ENCODE data around the gene NKTR.
A peak's percentile ranks its signal among the peaks of the same experiment; 100 is the strongest.

Gene NKTR

GRCh38 chr3:42658771-42659390 is 58.4 kb downstream of the NKTR start:
- H3K36me3 ChIP-seq = peaks cover 10 to 64% (median 28%) of the 10 kb centered on the region in 3 donors
- no peak for TF ChIP-seq CTCF (IDR thresholded peaks at IDR 0.05)
- no peaks in the 10 kb centered on the region for H3K9me3 ChIP-seq
- intact Hi-C loops (cut with DNase I; ENCODE audit: low total_unique reads) = no loop called here
- peaks cover 0 to 49% (median 41%) of the 10 kb centered on the region in 4 donors for H3K4me1 ChIP-seq
- no peak overlapping the region for H3K4me3 ChIP-seq
- peak overlapping the region; percentile 95 to 99 for H3K27ac ChIP-seq
- peak in 1 of 2 donors; percentile 67 for DNase-seq
- no peaks in the 10 kb centered on the region for H3K27me3 ChIP-seq

GRCh38 chr3:42659451-42660130 is 59.1 kb downstream of the NKTR start:
- TF ChIP-seq CTCF (IDR thresholded peaks at IDR 0.05) = no peak
- Histone ChIP-seq H3K27ac (peak overlapping the region; percentile 95 to 99), H3K4me1 (peaks cover 0 to 49% (median 41%) of the 10 kb centered on the region in 4 donors), H3K36me3 (peaks cover 10 to 71% (median 28%) of the 10 kb centered on the region in 3 donors), H3K27me3 (no peaks in the 10 kb centered on the region), H3K9me3 (no peaks in the 10 kb centered on the region), H3K4me3 (no peak overlapping the region)
- peak in 1 of 2 donors; percentile 65 for DNase-seq
- intact Hi-C loops (cut with DNase I; ENCODE audit: low total_unique reads) = no loop called here

GRCh38 chr3:42660131-42660715 is 59.7 kb downstream of the NKTR start:
- intact Hi-C loops (cut with DNase I; ENCODE audit: low total_unique reads) = no loop called here
- DNase-seq = peak in 1 of 2 donors; percentile 70
- Histone ChIP-seq H3K36me3 (peaks cover 10 to 72% (median 28%) of the 10 kb centered on the region in 3 donors), H3K27me3 (no peaks in the 10 kb centered on the region), H3K9me3 (no peaks in the 10 kb centered on the region), H3K27ac (peak overlapping the region; percentile 95 to 99), H3K4me1 (peaks cover 0 to 47% (median 39%) of the 10 kb centered on the region in 4 donors), H3K4me3 (no peak overlapping the region)
- no peak for TF ChIP-seq CTCF (IDR thresholded peaks at IDR 0.05)

GRCh38 chr3:42660898-42661297 is 60.4 kb downstream of the NKTR start:
- Histone ChIP-seq H3K27me3 (no peaks in the 10 kb centered on the region), H3K36me3 (peaks cover 10 to 72% (median 28%) of the 10 kb centered on the region in 3 donors), H3K27ac (peak overlapping the region; percentile 95 to 99), H3K9me3 (no peaks in the 10 kb centered on the region), H3K4me3 (no peak overlapping the region), H3K4me1 (peaks cover 0 to 47% (median 39%) of the 10 kb centered on the region in 4 donors)
- intact Hi-C loops (cut with DNase I; ENCODE audit: low total_unique reads) = no loop called here
- TF ChIP-seq CTCF (IDR thresholded peaks at IDR 0.05) = no peak
- DNase-seq = no peak

GRCh38 chr3:42661593-42662022 is 61.1 kb downstream of the NKTR start:
- no peak overlapping the region for H3K4me3 ChIP-seq
- H3K9me3 ChIP-seq = no peaks in the 10 kb centered on the region
- no peaks in the 10 kb centered on the region for H3K27me3 ChIP-seq
- intact Hi-C loops (cut with DNase I; ENCODE audit: low total_unique reads) = no loop called here
- no peak for TF ChIP-seq CTCF (IDR thresholded peaks at IDR 0.05)
- H3K27ac ChIP-seq = peak overlapping the region; percentile 95 to 99
- peaks cover 10 to 72% (median 28%) of the 10 kb centered on the region in 3 donors for H3K36me3 ChIP-seq
- H3K4me1 ChIP-seq = peaks cover 0 to 47% (median 39%) of the 10 kb centered on the region in 4 donors
- DNase-seq = no peak

All from tibial artery (tissue), 4 donors.